ENCODE data around the gene PTPRS.

Gene PTPRS

DNA sequence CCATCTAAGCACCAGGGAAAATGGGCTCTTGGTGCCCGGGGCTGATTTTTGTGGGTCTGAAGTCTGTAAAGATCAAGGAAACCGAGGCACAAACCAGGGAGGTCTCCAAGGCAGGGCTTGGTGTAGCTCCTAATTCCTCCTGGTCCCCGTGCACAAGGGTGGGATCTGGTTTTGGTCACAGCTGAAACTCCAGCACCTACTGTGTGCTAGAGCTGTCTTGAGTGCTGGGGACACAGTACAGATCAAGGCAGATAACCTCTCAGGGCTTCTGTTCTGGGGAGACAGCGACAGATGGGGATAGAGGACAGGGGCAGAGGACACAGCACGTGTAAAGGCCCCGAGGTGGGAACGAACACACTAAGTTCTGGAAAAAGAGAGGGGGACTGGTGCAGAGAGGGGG lies 37.4 kb downstream of the PTPRS start:
- H3K4me1 ChIP-seq (ENCODE audit: control extremely low read depth in 1 of 4, control insufficient read depth in 4 of 4, insufficient read depth in 4 of 4, low read length in 3 of 4) = no peaks in the 10 kb centered on the region
- no peaks in the 10 kb centered on the region for H3K36me3 ChIP-seq (ENCODE audit: control insufficient read depth in 4 of 4, insufficient read depth in 4 of 4, low read length in 3 of 4)
- ChIA-PET POLR2A (no interaction called here), CTCF (no interaction called here)
- H3K9me3 ChIP-seq (ENCODE audit: control extremely low read depth in 1 of 5, control insufficient read depth in 4 of 5, insufficient read depth in 2 of 5, low read depth in 1 of 5, low read length in 4 of 5) = no peaks in the 10 kb centered on the region
- 95% methylated on average over 5 of the region's 7 CpGs for WGBS (ENCODE audit: insufficient coverage)
- H3K27ac ChIP-seq (ENCODE audit: insufficient read depth in 1 of 2, low read depth in 1 of 2, low read length in 2 of 2, poor library complexity in 1 of 2, severe bottlenecking in 2 of 2) = no peak overlapping the region
- no peak for DNase-seq
- H3K27me3 ChIP-seq (replicated peaks in 2 of 5; ENCODE audit: control insufficient read depth in 4 of 5, insufficient read depth in 5 of 5, low read length in 4 of 5) = peaks cover 0 to 10% (median 0%) of the 10 kb centered on the region in 5 experiments
- H3K4me3 ChIP-seq (ENCODE audit: control insufficient read depth in 1 of 7, extremely low read depth in 1 of 7, insufficient read depth in 4 of 7, low read depth in 2 of 7, low read length in 6 of 7) = no peak overlapping the region

DNA sequence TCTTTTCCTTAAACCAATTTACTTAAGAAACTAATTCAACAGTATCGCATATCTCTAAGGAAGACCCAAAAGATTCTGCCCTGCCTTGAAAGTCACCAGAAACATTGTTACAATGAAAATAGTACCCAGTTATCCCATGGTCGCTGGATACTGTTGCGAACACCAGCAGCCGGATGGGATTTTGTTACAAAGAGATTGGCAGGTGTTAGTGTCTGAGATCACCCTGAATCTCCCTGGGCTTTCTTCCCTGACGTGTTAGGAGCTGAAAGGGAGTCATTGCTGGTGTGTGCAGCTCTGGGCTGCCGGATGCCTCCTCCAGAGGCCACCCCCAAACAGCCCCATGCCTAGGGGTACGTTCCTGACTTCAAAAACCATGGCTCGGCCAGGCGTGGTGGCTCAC lies 38.2 kb downstream of the PTPRS start:
- ChIA-PET POLR2A (no interaction called here), CTCF (no interaction called here)
- no peak overlapping the region for H3K4me3 ChIP-seq (ENCODE audit: control insufficient read depth in 1 of 7, extremely low read depth in 1 of 7, insufficient read depth in 4 of 7, low read depth in 2 of 7, low read length in 6 of 7)
- H3K4me1 ChIP-seq (ENCODE audit: control extremely low read depth in 1 of 4, control insufficient read depth in 4 of 4, insufficient read depth in 4 of 4, low read length in 3 of 4) = no peaks in the 10 kb centered on the region
- H3K36me3 ChIP-seq (ENCODE audit: control insufficient read depth in 4 of 4, insufficient read depth in 4 of 4, low read length in 3 of 4) = no peaks in the 10 kb centered on the region
- H3K27ac ChIP-seq (ENCODE audit: insufficient read depth in 1 of 2, low read depth in 1 of 2, low read length in 2 of 2, poor library complexity in 1 of 2, severe bottlenecking in 2 of 2) = no peak overlapping the region
- DNase-seq = no peak
- WGBS (ENCODE audit: insufficient coverage) = 100% methylated on average over 4 of the region's 9 CpGs
- peaks cover 0 to 10% (median 0%) of the 10 kb centered on the region in 5 experiments for H3K27me3 ChIP-seq (replicated peaks in 2 of 5; ENCODE audit: control insufficient read depth in 4 of 5, insufficient read depth in 5 of 5, low read length in 4 of 5)
- H3K9me3 ChIP-seq (ENCODE audit: control extremely low read depth in 1 of 5, control insufficient read depth in 4 of 5, insufficient read depth in 2 of 5, low read depth in 1 of 5, low read length in 4 of 5) = no peaks in the 10 kb centered on the region

DNA sequence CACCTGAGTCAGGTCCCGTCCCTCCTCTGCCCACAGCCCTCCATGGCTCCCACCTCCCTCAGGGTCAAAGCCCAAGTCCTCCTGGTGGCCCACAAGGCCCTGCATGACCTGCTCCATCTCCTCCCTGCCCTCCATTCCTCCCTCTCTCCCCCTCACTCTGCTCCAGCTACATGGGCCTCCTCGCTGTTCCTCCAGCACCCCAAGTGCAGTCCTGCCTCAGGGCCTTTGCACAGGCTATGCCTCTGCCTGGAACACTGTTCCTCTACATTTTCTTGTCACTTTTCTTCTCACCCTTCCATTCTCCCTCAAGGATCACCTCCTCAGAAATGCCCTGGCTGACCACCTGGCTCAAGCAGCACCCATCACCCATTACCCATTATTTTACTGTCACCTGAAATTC lies 41.5 kb downstream of the PTPRS start:
- Histone ChIP-seq H3K4me1 (ENCODE audit: control extremely low read depth in 1 of 4, control insufficient read depth in 4 of 4, insufficient read depth in 4 of 4, low read length in 3 of 4) (no peaks in the 10 kb centered on the region), H3K27ac (ENCODE audit: insufficient read depth in 1 of 2, low read depth in 1 of 2, low read length in 2 of 2, poor library complexity in 1 of 2, severe bottlenecking in 2 of 2) (no peak overlapping the region), H3K4me3 (ENCODE audit: control insufficient read depth in 1 of 7, extremely low read depth in 1 of 7, insufficient read depth in 4 of 7, low read depth in 2 of 7, low read length in 6 of 7) (no peak overlapping the region), H3K27me3 (replicated peaks in 2 of 5; ENCODE audit: control insufficient read depth in 4 of 5, insufficient read depth in 5 of 5, low read length in 4 of 5) (peaks cover 0 to 15% (median 7%) of the 10 kb centered on the region in 5 experiments), H3K36me3 (ENCODE audit: control insufficient read depth in 4 of 4, insufficient read depth in 4 of 4, low read length in 3 of 4) (no peaks in the 10 kb centered on the region), H3K9me3 (ENCODE audit: control extremely low read depth in 1 of 5, control insufficient read depth in 4 of 5, insufficient read depth in 2 of 5, low read depth in 1 of 5, low read length in 4 of 5) (no peaks in the 10 kb centered on the region)
- 100% methylated on average over 2 of the region's 2 CpGs for WGBS (ENCODE audit: insufficient coverage)
- ChIA-PET CTCF (no interaction called here), POLR2A (no interaction called here)
- DNase-seq = no peak

DNA sequence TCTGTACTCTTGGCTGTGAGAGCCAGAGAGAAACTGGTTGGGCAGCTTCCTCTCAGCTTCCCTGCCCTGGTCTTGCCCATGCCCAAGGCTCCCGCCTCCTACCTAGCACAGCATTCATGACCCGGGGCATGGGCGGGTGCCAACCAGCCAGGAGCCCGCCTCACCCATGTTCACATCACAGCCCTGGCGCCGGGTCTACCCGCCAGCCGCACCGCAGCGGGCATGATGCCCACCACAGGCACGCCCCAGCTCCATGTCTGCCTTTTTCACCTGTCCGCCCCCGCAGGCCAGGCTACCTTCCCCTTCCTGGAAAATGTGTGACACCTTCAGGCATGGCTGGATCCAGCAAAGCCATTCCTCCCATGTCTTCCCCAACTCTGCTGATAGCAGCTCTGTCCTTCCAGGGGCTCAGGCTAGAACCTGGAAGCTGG lies 42.1 kb downstream of the PTPRS start:
- Histone ChIP-seq H3K4me3 (ENCODE audit: control insufficient read depth in 1 of 7, extremely low read depth in 1 of 7, insufficient read depth in 4 of 7, low read depth in 2 of 7, low read length in 6 of 7) (no peak overlapping the region), H3K9me3 (ENCODE audit: control extremely low read depth in 1 of 5, control insufficient read depth in 4 of 5, insufficient read depth in 2 of 5, low read depth in 1 of 5, low read length in 4 of 5) (no peaks in the 10 kb centered on the region), H3K27ac (ENCODE audit: insufficient read depth in 1 of 2, low read depth in 1 of 2, low read length in 2 of 2, poor library complexity in 1 of 2, severe bottlenecking in 2 of 2) (no peak overlapping the region), H3K36me3 (ENCODE audit: control insufficient read depth in 4 of 4, insufficient read depth in 4 of 4, low read length in 3 of 4) (no peaks in the 10 kb centered on the region), H3K27me3 (replicated peaks in 2 of 5; ENCODE audit: control insufficient read depth in 4 of 5, insufficient read depth in 5 of 5, low read length in 4 of 5) (peaks cover 0 to 21% (median 10%) of the 10 kb centered on the region in 5 experiments), H3K4me1 (ENCODE audit: control extremely low read depth in 1 of 4, control insufficient read depth in 4 of 4, insufficient read depth in 4 of 4, low read length in 3 of 4) (peaks cover 0 to 6% (median 3%) of the 10 kb centered on the region in 4 experiments)
- no peak for DNase-seq
- POLR2A ChIA-PET = no interaction called here
- 90% methylated on average over 11 of the region's 13 CpGs for WGBS (ENCODE audit: insufficient coverage)
- CTCF ChIA-PET = no interaction called here

DNA sequence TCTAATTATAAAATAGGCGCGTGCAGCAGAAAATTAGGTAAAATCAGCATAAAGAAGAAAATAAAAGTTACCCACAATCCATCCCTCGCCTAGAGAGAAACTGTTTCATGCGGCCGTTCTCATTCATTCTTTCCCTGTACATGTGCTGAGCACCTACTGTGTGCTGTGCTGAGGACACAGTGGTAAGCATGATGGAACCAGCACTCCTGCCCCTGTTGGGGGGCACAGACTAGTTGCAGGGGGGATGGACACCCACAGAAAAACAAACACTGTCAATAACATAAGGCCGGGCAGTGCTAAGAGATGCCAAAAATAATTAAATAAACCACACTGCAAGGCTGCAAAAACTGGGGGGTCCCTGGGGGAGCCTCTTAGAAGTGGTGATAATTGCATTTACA lies 43.3 kb downstream of the PTPRS start:
- Histone ChIP-seq H3K27me3 (replicated peaks in 2 of 5; ENCODE audit: control insufficient read depth in 4 of 5, insufficient read depth in 5 of 5, low read length in 4 of 5) (peaks cover 0 to 27% (median 10%) of the 10 kb centered on the region in 5 experiments), H3K9me3 (ENCODE audit: control extremely low read depth in 1 of 5, control insufficient read depth in 4 of 5, insufficient read depth in 2 of 5, low read depth in 1 of 5, low read length in 4 of 5) (no peaks in the 10 kb centered on the region), H3K4me3 (ENCODE audit: control insufficient read depth in 1 of 7, extremely low read depth in 1 of 7, insufficient read depth in 4 of 7, low read depth in 2 of 7, low read length in 6 of 7) (no peak overlapping the region), H3K4me1 (ENCODE audit: control extremely low read depth in 1 of 4, control insufficient read depth in 4 of 4, insufficient read depth in 4 of 4, low read length in 3 of 4) (peaks cover 0 to 15% (median 9%) of the 10 kb centered on the region in 4 experiments), H3K36me3 (ENCODE audit: control insufficient read depth in 4 of 4, insufficient read depth in 4 of 4, low read length in 3 of 4) (no peaks in the 10 kb centered on the region), H3K27ac (ENCODE audit: insufficient read depth in 1 of 2, low read depth in 1 of 2, low read length in 2 of 2, poor library complexity in 1 of 2, severe bottlenecking in 2 of 2) (no peak overlapping the region)
- CTCF ChIA-PET = no interaction called here
- WGBS (ENCODE audit: insufficient coverage) = 100% methylated on average over 1 of the region's 6 CpGs
- no peak for DNase-seq
- POLR2A ChIA-PET = no interaction called here

- no peak overlapping the region for H3K27ac ChIP-seq (ENCODE audit: insufficient read depth in 1 of 2, low read depth in 1 of 2, low read length in 2 of 2, poor library complexity in 1 of 2, severe bottlenecking in 2 of 2)
- ChIA-PET CTCF (no interaction called here), POLR2A (no interaction called here)
- WGBS (ENCODE audit: insufficient coverage) = 95% methylated on average over 8 of the region's 16 CpGs
- peaks cover 0 to 19% (median 11%) of the 10 kb centered on the region in 4 experiments for H3K4me1 ChIP-seq (ENCODE audit: control extremely low read depth in 1 of 4, control insufficient read depth in 4 of 4, insufficient read depth in 4 of 4, low read length in 3 of 4)
- no peak for DNase-seq
- no peaks in the 10 kb centered on the region for H3K36me3 ChIP-seq (ENCODE audit: control insufficient read depth in 4 of 4, insufficient read depth in 4 of 4, low read length in 3 of 4)
- no peaks in the 10 kb centered on the region for H3K9me3 ChIP-seq (ENCODE audit: control extremely low read depth in 1 of 5, control insufficient read depth in 4 of 5, insufficient read depth in 2 of 5, low read depth in 1 of 5, low read length in 4 of 5)
- peaks cover 0 to 33% (median 12%) of the 10 kb centered on the region in 5 experiments for H3K27me3 ChIP-seq (replicated peaks in 2 of 5; ENCODE audit: control insufficient read depth in 4 of 5, insufficient read depth in 5 of 5, low read length in 4 of 5)
- no peak overlapping the region for H3K4me3 ChIP-seq (ENCODE audit: control insufficient read depth in 1 of 7, extremely low read depth in 1 of 7, insufficient read depth in 4 of 7, low read depth in 2 of 7, low read length in 6 of 7)
These were observed 43.9 kb downstream of the PTPRS start for GRCh38 chr19:5296457-5297271.

DNA sequence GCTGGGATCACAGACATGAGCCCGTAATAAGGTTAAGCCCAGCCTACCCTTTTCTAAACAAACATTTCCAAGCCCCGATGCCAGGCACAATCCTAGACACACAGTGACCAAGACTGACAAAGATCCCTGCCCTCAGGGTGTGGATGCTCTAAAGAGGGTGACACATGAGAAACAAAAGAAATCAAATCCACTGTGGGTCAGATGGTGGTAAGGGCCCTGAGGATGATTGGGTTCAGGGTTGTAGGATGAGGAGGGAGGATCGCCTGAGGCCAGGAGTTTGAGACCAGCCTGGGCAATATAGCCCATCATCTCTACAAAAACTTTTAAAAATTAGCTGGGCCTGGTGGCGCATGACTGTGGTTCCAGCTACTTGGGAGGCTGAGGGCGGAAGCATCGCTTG lies 44.6 kb downstream of the PTPRS start:
- POLR2A ChIA-PET = no interaction called here
- peaks cover 0 to 39% (median 13%) of the 10 kb centered on the region in 5 experiments for H3K27me3 ChIP-seq (replicated peaks in 2 of 5; ENCODE audit: control insufficient read depth in 4 of 5, insufficient read depth in 5 of 5, low read length in 4 of 5)
- H3K36me3 ChIP-seq (ENCODE audit: control insufficient read depth in 4 of 4, insufficient read depth in 4 of 4, low read length in 3 of 4) = no peaks in the 10 kb centered on the region
- H3K27ac ChIP-seq (ENCODE audit: insufficient read depth in 1 of 2, low read depth in 1 of 2, low read length in 2 of 2, poor library complexity in 1 of 2, severe bottlenecking in 2 of 2) = no peak overlapping the region
- H3K4me1 ChIP-seq (ENCODE audit: control extremely low read depth in 1 of 4, control insufficient read depth in 4 of 4, insufficient read depth in 4 of 4, low read length in 3 of 4) = peaks cover 0 to 19% (median 11%) of the 10 kb centered on the region in 4 experiments
- CTCF ChIA-PET = no interaction called here
- H3K9me3 ChIP-seq (ENCODE audit: control extremely low read depth in 1 of 5, control insufficient read depth in 4 of 5, insufficient read depth in 2 of 5, low read depth in 1 of 5, low read length in 4 of 5) = no peaks in the 10 kb centered on the region
- no peak for DNase-seq
- H3K4me3 ChIP-seq (ENCODE audit: control insufficient read depth in 1 of 7, extremely low read depth in 1 of 7, insufficient read depth in 4 of 7, low read depth in 2 of 7, low read length in 6 of 7) = no peak overlapping the region
- WGBS (ENCODE audit: insufficient coverage) = 95% methylated on average over 4 of the region's 6 CpGs

Data from common myeloid progenitor, CD34-positive (primary cell).